GM19468 (cell line): ENCODE measurements around the gene RPS2.
"Not testable (repeated sequence)": the region's sequence is repeated elsewhere in the genome, so short reads cannot be mapped to it uniquely, and the experiment has no call there.

Source experiments
- ATAC-seq: cut with Tn5 transposase; IDR thresholded peaks from one replicate; pipeline ENCODE4 v1.9.1; 2021; ENCODE audit warnings: mild to moderate bottlenecking, moderate library complexity, moderate number of reproducible peaks; ENCODE audit not compliant: unreplicated experiment; ENCODE audit errors: extremely low read depth

The RPS2 gene

DNA sequence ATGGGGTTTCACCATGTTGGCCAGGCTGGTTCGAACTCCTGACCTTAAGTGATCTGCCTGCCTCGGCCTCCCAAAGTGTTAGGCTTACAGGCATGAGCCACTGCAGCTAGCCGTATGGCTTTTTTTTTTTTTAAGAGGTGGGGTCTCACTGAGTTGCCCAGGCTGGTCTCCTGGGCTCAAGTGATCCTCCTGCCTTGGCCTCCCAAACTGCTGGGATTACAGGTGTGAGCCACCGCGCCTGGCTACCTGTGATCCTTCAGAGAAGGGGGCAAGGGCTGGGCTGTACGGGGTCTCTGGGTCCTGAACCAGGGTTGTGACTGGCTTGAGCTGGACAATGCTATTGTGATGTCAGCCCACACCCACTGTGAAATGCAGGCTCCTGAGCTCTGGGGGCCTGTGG lies 1.8 kb upstream of the RPS2 start, which contains the start of gene RNF151:
TSS of gene RNF151 (plus strand) at position 397 of the 400 bp plus-strand sequence. CDS start 26 bp downstream, outside the sequence.
- ATAC-seq: no peak

DNA sequence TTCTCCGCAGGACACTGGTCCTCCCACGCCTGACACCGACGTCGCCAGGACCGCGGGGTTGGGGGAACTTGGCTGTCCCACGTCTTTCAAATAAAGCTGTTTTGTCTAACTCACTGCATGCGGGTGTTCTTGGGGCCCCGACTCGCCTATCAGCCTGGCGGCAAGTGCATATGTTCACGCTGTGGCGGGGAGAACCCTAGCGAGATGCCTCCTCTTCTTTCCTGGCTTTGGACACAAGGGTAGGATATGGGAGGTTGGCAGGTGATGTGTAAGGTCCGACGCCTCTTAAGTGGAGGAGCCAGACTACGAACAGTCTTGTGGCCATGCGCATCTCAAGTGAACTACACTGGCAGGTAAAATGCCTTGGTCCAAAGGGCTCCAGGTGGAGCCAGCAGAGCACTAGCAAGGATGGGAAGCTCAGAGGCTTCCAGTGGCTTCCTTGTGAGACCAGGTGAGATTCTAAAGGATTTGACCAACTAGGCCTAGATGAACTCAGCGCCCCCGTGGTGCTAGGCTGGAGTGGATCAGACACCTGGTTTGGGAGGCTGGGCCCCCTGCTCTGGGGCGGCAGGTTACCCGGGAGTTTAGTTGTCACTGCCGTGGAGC lies 873 bp upstream of the RPS2 start:
- no peak for ATAC-seq

DNA sequence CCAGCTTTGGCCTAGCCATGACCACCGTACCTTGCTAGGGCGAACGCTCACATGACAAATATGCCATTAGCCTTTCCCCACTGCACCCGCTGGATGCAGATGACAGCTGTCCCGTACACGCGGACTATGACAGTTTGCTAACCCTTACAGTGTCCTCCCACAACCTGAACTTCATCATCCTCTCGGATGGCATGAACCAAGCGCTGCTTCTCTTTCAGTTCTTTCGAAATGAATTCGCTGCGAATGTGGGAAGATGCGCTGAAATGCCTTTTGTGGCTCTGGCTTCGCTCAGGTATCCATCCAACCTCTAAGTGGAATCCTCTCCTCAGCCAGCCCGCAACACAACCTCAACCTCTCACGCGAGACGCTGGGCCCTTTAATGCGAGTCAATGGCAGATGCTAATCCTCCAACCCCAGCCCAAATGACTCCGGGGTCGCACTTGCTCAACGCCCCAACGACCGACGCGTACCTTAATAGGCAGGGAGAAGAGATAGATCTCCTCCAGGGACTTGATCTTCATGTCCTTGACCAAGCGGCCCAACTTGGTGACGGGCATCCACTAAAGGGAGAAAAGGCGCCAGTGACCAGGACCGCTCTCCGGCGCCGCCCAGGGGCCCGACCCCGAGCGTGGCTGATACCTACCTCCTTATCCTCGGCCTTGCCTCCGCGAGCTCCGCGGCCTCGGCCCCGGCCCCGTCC lies 670 bp downstream of the RPS2 start:
- no peak for ATAC-seq

DNA sequence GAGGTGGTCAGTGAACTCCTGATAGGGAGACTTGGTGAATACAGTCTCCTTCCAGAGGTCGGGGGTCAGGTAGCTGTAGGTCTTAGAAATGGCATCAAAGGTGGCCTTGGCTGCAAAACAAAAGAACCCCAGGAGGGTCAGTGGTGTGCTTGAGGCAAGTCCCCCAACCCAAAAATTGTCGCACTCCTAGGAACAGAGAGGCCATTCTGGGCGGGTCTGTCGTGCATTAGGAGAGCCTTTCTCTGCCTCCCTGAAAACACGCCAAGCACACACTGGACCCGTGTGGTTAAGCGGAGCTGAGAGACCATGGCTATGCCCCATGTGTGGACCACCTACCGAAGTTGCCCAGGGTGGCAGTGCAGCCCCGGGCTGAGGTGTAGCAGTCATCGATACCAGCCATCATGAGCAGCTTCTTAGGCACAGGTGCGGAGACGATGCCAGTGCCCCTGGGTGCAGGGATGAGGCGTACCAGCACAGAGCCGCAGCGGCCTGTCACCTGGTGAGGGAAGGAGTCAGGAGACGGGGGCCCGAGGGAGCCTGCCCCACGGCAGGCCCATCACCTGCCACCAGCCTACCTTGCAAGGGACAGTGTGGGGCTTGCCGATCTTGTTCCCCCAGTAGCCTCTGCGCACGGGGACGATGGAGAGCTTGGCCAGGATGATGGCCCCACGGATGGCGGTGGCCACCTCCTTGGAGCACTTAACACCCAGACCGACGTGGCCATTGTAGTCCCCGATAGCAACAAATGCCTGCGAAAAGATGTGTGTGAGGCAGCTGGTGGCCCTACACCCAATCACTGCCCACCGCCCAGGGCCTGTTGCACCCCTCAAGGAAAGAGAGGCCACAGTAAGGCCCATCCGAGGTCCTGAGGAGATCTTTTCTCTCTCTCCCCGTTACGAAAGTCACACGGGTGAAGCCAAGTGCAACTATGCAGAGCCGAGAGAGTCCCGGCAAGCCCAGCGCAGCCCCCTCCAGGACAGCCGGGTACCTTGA lies 2.2 kb downstream of the RPS2 start:
- not testable (repeated sequence) for ATAC-seq

DNA sequence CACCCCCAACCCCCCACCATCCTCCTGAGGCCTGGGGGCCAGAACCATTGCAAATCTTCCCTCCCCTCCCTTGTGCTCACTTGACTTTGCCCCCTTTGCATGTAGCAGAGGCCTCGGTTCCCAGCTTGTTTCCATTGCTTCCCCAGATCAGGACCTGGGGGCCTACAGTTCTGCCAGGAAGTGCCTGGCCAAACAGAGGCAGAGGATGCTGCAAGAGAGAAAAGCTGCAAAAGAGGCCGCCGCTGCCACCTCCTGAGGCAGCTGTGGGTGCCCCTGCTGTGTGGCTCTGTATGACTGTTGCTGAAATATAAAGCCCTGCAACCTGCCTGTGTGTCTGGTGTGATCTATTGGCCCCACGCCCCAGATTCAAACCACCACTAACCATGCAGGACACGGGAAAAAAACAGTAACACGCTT lies 3.0 kb downstream of the RPS2 start:
- ATAC-seq: no peak

DNA sequence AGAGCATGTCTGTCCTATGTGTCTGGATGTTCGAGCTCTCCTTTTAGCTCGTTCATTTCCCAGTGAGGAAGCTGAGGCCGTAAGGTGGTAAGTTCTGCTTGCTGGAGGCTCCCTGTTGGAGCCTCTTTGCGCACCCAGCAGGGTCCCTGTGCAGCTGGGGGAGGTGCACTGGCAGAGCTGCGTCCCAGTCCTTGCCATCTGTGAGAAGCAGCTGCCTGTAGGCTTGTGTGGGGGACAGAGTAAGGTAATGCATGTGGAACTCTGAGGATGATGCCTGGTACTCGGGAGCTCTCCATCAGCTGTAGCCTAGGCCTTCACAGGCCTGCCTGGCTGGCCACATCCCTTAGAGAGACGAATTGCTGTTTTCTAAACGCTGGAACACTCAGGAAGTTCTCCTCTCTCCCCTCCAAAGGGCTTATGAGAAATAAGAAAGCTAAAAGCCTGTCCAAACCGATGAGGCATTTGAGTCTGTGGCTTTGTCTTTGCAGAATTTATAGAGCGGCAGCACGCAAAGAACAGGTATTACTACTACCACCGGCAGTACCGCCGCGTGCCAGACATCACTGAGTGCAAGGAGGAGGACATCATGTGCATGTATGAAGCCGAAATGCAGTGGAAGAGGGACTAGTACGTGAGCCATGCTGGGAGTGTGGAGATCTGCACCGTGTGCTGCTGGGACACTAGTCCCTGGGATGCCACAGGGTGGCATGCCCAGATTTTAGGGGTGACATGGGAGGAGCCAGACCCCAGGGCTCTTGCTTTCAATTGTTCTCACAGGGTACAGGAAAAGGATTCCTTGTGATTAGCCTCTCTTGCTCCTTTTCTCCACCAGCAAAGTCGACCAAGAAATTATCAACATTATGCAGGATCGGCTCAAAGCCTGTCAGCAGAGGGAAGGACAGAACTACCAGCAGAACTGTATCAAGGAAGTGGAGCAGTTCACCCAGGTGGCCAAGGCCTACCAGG lies 3.7 kb downstream of the RPS2 start:
- no peak for ATAC-seq

DNA sequence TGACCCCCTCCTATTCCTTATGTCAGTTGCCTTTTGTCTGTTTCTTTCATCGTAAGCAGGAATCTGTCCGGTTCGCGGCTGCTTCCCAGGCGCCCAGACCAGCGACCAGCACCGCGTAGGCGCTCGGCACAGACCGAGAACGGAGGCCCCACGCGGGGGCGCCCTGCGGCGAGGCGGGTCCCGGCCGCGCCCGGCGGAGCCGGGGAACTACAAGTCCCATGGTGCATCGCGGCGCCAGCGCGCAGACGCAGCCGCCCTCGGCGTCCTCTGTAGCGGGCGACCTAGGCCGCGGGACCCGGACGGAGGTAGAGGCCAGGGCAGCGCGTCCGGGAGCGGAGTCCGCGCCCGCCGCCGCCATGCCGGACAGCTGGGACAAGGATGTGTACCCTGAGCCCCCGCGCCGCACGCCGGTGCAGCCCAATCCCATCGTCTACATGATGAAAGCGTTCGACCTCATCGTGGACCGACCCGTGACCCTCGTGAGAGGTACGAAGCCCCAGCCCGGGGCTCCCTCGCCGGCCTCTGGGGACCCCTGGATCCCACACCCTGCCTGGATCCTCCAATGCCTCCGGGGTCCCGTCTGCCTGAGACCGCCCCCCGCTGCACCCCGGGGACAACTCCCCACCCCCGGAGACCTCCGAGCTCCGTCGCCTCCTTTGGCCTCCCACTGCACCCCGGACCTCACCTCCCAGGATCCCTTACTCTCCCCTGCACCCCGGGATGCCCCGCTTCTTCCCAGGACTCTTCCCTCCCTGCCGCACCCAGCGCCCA lies 5.2 kb downstream of the RPS2 start, which contains the start of gene NDUFB10:
TSS of gene NDUFB10 (plus strand) at position 270 of the 771 bp plus-strand sequence. CDS start at position 357, 87 bp downstream.
- peak; percentile 84 for ATAC-seq

DNA sequence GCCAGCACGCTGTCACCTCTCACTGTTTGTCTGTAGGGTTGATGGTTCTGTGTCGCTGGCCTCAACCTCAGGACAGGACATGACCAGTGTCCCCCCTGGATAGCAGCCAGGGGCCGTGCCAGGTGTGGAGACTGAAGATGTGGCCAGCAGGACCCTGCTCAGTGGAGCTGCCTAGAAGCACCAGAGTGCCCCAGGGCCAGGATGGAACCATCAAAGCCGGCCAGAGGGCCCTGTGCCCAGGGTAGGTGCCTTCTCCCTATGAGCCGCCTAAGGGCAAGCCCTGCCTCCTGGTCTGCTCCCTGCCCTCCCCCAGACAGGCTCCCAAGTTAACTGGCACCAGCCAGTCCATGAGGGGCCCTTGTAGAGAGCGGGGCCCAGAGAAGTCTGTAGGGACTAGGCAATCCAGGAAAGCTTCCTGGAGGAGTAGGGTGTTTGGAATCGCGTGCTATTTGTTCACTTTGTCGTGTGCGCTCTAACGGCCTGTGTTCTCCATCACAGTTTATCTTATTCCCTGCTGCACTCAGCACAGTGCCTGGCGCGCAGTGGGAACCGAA lies 5.8 kb downstream of the RPS2 start:
- ATAC-seq: no peak

DNA sequence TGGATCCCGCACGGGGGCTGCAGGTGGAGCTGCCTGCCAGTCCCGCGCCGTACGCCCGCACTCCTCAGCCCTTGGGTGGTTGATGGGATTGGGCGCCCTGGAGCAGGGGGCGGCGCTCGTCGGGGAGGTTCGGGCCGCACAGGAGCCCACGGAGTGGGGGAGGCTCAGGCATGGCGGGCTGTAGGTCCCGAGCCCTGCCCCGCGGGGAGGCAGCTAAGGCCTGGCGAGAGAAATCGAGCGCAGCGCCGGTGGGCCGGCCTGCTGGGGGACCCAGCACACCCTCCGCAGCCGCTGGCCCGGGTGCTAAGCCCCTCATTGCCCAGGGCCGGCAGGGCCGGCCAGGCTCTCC lies 6.5 kb downstream of the RPS2 start:
- ATAC-seq: not testable (repeated sequence)

DNA sequence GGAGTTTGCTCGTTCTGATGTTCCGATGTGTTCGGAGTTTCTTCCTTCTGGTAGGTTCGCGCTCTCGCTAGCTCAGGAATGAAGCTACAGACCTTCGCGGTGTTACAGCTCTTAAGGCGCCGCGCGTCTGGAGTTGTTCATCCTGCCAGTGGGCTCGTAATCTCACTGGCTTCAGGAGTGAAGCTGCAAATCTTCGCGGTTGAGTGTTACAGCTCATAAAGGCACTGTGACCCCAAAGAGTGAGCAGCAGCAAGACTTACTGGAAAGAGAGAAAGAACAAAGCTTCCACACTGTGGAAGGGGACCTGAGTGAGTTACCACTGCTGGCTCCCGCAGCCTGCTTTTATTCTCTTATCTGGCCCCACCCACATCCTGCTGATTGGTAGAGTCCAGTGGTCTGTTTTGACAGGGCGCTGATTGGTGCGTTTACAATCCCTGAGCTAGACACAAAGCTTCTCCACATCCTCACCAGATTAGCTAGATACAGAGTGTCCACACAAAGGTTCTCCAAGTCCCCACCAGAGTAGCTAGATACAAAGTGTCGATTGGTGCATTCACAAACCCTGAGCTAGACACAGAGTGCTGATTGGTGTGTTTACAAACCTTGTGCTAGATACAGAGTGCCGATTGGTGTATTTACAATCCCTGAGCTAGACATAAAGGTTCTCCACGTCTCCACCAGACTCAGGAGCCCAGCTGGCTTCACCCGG lies 7.0 kb downstream of the RPS2 start:
- not testable (repeated sequence) for ATAC-seq

DNA sequence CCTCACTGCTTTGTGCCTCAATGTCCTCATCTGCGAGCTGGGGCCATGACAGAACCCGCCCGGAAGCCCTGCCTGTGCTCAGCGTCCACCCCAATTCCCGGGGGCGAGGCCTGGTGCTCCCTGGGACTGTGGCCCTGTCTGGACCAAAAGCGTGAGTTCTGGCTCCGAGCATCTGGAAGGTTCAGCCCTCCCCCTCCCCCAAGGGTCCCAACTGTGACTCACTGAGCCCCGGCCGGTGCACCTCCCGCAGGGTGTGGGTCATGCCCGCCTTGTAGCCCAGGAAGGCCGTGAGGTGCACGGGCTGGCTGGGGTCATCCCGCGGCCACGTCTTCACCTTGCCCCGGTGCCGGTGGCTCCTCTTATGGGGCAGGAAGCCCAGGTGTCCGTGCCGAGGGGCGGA lies 10.9 kb downstream of the RPS2 start:
- ATAC-seq: no peak

DNA sequence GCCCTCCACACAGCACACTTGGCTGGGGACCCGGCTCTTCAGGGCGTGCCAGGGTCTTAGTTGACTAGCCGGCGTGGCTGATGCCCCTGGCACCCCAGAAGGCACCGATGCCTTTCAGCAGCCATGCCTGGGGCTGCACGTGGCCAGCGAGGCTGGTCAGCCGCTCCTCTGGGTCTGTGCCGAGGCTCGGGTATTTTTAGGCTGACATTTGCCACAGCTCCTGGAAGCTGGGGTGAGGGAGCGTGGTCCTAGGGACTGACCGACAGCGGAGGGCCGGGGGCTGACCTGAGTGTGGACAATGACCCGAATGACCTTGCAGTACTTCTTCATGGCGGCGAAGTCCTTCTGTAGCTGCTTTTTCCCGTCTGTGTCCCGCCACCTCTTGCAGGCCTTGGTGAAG lies 14.1 kb downstream of the RPS2 start:
- ATAC-seq: no peak

DNA sequence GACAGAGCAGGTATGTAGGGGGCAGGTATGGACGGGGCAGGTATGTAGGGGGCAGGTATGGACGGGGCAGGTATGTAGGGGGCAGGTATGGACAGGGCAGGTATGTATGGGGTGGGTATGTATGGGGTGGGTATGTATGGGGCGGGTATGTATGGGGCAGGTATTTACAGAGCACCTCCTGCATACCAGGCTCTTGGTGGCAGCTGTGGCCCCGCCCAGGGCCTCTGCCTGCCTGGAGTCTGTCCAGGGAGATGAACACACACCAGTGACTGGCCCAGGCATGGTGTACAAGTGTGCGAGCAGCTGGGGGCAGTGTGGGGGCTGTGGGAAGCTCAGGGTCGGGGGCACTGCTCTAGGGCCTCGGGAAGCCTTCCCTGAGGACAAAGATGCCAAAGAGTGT lies 14.6 kb downstream of the RPS2 start:
- no peak for ATAC-seq

DNA sequence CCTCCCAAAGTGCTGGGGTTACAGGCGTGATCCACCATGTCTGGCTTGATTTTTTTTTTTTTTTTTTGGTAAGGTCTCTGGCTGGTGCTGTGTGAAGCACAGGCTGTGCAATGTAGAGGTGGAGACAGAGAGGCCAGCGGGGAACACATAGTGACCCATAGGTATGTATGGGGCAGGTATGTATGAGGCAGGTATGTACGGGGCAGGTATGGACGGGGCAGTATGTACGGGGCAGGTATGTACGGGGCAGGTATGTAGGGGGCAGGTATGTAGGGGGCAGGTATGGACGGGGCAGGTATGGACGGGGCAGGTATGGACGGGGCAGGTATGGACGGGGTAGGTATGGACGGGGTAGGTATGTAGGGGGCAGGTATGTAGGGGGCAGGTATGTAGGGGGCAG lies 15.1 kb downstream of the RPS2 start:
- no peak for ATAC-seq

DNA sequence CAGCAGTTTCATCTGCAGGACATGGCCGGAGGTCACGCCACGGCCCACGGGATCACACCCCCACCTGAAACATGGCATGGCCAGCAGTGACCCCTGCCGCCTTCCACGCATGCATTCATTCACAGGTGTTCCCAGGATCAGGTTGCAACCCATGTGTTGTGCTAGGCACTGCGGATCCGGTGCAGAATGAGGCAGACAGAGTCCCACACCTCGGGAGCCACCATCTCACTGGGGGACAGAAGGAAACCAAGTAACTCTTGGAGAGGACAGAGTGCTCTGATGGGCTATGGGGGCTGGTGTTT lies 17.3 kb downstream of the RPS2 start:
- ATAC-seq: no peak

DNA sequence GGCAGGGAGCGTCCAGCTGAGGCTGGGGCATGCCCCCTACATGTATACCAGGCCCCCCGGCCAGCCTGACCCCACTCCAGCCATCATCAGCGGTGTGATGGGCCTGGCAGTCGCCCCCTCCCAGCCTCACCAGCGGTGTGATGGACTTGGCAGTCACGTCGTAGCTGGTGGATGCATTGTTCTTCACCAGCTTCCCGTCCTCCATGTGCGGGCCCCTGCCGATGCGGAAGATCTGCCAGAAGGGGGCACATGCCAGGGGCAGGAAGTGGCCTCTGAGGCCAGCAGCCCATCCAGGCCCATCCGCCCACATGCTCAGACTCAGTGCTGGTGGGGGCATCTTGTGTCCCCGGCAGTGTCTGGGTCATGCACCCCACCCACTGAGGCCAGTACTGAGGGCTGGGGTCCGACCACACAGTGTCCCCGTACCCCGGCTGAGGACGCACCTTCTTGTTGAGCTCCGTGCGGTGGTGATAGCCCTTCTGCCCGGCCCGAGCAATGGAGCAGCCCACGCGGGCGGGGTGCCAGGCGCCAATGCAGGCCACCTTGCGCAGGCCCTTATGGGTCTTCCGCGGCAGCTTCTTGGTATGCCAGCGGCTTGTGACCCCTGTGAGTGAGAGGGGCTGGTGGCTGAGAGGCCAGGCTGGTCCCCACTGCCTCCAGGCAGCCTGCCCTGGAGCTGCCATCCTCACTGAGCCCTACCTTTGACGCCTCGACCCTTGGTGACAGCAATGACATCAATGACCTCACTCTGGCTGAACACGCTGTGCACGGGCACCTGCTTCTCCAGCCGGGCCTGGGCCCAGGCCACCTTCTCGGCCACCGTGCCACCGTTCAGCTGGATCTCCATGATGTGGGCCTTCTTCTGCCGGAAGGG lies 17.9 kb downstream of the RPS2 start:
- no peak for ATAC-seq
